Body of pancreas (tissue), 4 donors: ENCODE data around the gene RB1. TPM values are rescaled to one million over a fixed set of nuclear protein-coding genes. Genes with fewer than 3 reads are reported as not detected.

Source experiments
- ATAC-seq: fragments of 150-250 bp; one replicate; pipeline ENCODE4 v1.9.1; 2016
- DNase-seq, 4 donors: peaks; one replicate each; pipeline ENCODE4 v3.0.0-alpha.2; 2019
- H3K27ac ChIP-seq, 4 donors: fragments of 200-600 bp; sonication (generic); 1 replicate in 3 of 4; 2 replicates in 1 of 4; pipeline versions ENCODE4 v1.5.1 to v1.6.1; 2016 to 2019; ENCODE audit warnings: mild to moderate bottlenecking in 1 of 4, mixed read lengths in 1 of 4, moderate library complexity in 1 of 4
- H3K27me3 ChIP-seq, 2 donors: fragments of 200-600 bp; sonication (generic); one replicate each; pipeline ENCODE4 v1.6.0; 2016; ENCODE audit warnings: mild to moderate bottlenecking in 1 of 2
- H3K36me3 ChIP-seq, 2 donors: fragments of 200-600 bp; sonication (generic); replicated peaks in 1 of 2; 2 replicates each; pipeline ENCODE4 v1.5.1; 2016; ENCODE audit warnings: low read depth in 2 of 2; ENCODE audit not compliant: insufficient read depth in 1 of 2
- H3K4me1 ChIP-seq: fragments of 200-600 bp; sonication (generic); one replicate; pipeline ENCODE4 v1.6.0; 2016
- H3K4me3 ChIP-seq, 2 donors: fragments of 200-600 bp; sonication (generic); 1 replicate in 1 of 2; 2 replicates in 1 of 2; pipeline ENCODE4 v1.5.1; 2016 to 2019
- H3K9me3 ChIP-seq, 3 donors: fragments of 200-600 bp; sonication (generic); 1 replicate in 2 of 3; 2 replicates in 1 of 3; pipeline ENCODE4 v1.5.1; 2016
- POLR2A ChIP-seq, 3 donors: fragments of 450-650 bp; IDR thresholded peaks; one replicate each; pipeline ENCODE4 v1.6.1; 2016; ENCODE audit warnings: antibody characterized with exemption in 3 of 3, mild to moderate bottlenecking in 2 of 3
- WGBS, 2 donors: methylation state at CpG; one replicate each; pipeline ENCODE4 v1.1.5; 2017; 5-methylcytosine and 5-hydroxymethylcytosine counted together
- intact Hi-C: fragments of 100-400 bp; cut with DNase I; formaldehyde crosslinking; loops from one replicate; pipeline ENCODE4 v1.15.1; 2023
- total RNA-seq, 2 donors: library from RNA; depleted of rRNA; stranded (reverse); fragments of >200 nt; gene quantifications; one replicate each; pipeline ENCODE4 v1.1.0, GENCODE V29; 2016
- TF ChIP-seq, protein P1 (sequence below), 7 experiments: fragments of 450-650 bp in 4 of 7; fragments of 200-600 bp in 3 of 7; sonication (generic) in 3 of 7; IDR thresholded peaks; one replicate each; pipeline ENCODE4 v1.5.1; 2016 to 2019; ENCODE audit warnings: antibody characterized with exemption in 7 of 7

The RB1 gene
- total RNA-seq, 2 donors from 2014 or later, result 20.5 to 28.0 TPM

DNA sequence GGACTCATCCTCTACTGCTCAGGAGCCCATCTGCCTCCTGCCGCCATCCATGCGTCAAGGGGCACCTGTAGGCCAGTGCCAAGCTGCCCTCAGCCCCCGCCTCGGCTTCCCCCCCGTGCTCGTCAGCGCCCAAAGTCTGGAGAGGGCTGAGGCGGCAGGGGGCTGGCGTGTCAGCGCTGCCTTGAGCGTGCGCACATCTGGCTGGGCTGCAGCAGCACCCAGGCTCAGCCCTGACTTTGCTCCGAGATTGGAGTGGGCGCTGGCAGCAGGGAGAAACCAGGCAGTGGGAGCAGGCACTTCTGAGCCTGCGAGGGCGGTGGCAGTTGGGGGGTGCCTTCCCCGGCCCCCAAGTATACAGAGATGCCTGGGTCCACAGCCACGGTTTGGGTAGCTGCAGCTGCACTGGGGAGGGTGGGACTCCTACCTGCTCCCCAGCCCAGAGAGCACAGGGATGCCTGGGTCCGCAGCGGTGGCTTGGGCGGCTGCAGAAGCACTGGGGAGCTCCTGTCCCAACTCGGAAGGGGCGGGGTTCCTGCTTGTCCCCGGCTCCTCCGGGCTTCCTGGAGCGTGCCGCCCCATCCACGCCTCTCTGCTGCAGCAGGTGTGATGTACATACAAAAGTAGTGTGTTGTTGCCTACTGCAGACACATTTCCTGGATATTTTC lies 154.2 kb downstream of the RB1 start:
- Histone ChIP-seq H3K36me3 (peaks cover 0 to 5% of the 10 kb centered on the region in 2 donors), H3K27me3 (no peaks in the 10 kb centered on the region), H3K4me1 (no peaks in the 10 kb centered on the region), H3K9me3 (no peaks in the 10 kb centered on the region), H3K27ac (no peak overlapping the region), H3K4me3 (no peak overlapping the region)
- 93% methylated on average over 22 of the region's 28 CpGs; no CpG with 5 or more reads in 1 of the 2 donors for WGBS, 2 donors
- intact Hi-C loops, result no loop called here
- DNase-seq, result no peak
- no peak for ATAC-seq
- no peak for TF ChIP-seq POLR2A (IDR thresholded peaks at IDR 0.05)
- TF ChIP-seq, protein P1, sequence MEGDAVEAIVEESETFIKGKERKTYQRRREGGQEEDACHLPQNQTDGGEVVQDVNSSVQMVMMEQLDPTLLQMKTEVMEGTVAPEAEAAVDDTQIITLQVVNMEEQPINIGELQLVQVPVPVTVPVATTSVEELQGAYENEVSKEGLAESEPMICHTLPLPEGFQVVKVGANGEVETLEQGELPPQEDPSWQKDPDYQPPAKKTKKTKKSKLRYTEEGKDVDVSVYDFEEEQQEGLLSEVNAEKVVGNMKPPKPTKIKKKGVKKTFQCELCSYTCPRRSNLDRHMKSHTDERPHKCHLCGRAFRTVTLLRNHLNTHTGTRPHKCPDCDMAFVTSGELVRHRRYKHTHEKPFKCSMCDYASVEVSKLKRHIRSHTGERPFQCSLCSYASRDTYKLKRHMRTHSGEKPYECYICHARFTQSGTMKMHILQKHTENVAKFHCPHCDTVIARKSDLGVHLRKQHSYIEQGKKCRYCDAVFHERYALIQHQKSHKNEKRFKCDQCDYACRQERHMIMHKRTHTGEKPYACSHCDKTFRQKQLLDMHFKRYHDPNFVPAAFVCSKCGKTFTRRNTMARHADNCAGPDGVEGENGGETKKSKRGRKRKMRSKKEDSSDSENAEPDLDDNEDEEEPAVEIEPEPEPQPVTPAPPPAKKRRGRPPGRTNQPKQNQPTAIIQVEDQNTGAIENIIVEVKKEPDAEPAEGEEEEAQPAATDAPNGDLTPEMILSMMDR (IDR thresholded peaks at IDR 0.05), result no peak

DNA sequence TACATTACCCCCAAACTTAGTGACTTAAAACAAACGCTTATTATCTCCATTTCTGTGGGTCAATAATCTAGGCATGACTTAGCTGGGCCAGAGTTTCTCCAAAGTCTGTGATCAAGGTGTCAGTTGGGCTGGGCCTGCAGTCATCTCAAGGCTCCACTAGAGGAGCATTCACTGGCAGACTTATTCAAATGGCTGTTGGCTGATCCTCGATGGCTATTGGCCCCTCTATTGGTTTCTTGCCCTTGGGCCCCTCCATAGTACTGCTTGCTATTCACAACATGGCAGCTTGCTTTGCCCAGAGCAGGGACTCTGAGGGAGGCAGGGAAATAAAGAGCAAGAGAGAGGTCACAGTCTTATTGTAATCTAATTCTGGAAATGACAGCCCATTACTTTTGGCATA lies 171.7 kb downstream of the RB1 start:
- WGBS, 2 donors, result 83 to 88% methylated on average over 2 of the region's 2 CpGs
- DNase-seq (no peak), ATAC-seq (no peak)
- Histone ChIP-seq H3K4me1 (no peaks in the 10 kb centered on the region), H3K9me3 (no peaks in the 10 kb centered on the region), H3K27ac (no peak overlapping the region), H3K27me3 (no peaks in the 10 kb centered on the region), H3K36me3 (no peaks in the 10 kb centered on the region), H3K4me3 (no peak overlapping the region)
- intact Hi-C loops, result no loop called here
- TF ChIP-seq, protein P1 (IDR thresholded peaks at IDR 0.05), result no peak
- TF ChIP-seq POLR2A (IDR thresholded peaks at IDR 0.05), result no peak

DNA sequence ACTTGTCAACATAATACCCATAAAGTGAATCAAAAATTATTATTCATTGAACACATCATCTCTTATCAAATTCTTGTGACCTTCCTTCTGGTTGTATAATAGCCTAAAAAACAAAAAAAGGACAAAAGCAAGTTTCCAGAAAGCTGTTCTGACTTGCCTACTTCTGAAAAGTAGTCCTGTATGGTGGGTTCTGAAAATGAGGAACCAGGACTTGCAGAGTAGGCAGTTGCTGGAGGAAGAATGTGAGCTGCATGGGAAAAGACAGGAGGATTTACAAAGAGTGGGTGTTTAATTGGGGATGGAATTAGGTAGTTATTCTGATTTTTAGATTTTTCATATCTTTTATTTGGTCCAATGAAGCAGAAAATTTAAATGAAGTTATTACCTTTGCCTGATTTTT lies 172.7 kb downstream of the RB1 start:
- Histone ChIP-seq H3K27ac (no peak overlapping the region), H3K4me3 (no peak overlapping the region), H3K27me3 (no peaks in the 10 kb centered on the region), H3K9me3 (no peaks in the 10 kb centered on the region), H3K4me1 (no peaks in the 10 kb centered on the region), H3K36me3 (no peaks in the 10 kb centered on the region)
- ATAC-seq (no peak), DNase-seq (no peak)
- intact Hi-C loops, result no loop called here
- no peak for TF ChIP-seq POLR2A (IDR thresholded peaks at IDR 0.05)
- TF ChIP-seq, protein P1 (IDR thresholded peaks at IDR 0.05), result no peak

DNA sequence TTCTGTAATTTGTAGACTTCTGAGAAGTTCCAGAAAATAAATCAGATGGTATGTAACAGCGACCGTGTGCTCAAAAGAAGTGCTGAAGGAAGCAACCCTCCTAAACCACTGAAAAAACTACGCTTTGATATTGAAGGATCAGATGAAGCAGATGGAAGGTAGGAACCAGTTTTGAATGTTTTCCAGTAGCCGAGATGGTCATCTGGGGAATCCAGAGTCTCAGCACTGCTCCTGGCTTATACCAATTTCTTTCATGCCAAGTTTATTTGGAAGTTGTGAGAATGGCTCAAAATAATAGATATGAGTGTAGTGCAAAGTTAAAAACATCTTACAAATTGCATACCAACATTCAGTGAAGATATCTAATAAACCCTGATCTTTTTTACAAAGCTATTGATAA lies 173.1 kb downstream of the RB1 start:
- H3K4me3 ChIP-seq, result no peak overlapping the region
- no peaks in the 10 kb centered on the region for H3K4me1 ChIP-seq
- intact Hi-C loops, result no loop called here
- no peak for DNase-seq
- H3K9me3 ChIP-seq, result no peaks in the 10 kb centered on the region
- WGBS, 2 donors, result 63 to 65% methylated on average over 4 of the region's 4 CpGs
- no peaks in the 10 kb centered on the region for H3K27me3 ChIP-seq
- no peak for ATAC-seq
- no peak overlapping the region for H3K27ac ChIP-seq
- TF ChIP-seq POLR2A (IDR thresholded peaks at IDR 0.05), result no peak
- TF ChIP-seq, protein P1 (IDR thresholded peaks at IDR 0.05), result no peak
- H3K36me3 ChIP-seq, result no peaks in the 10 kb centered on the region

DNA sequence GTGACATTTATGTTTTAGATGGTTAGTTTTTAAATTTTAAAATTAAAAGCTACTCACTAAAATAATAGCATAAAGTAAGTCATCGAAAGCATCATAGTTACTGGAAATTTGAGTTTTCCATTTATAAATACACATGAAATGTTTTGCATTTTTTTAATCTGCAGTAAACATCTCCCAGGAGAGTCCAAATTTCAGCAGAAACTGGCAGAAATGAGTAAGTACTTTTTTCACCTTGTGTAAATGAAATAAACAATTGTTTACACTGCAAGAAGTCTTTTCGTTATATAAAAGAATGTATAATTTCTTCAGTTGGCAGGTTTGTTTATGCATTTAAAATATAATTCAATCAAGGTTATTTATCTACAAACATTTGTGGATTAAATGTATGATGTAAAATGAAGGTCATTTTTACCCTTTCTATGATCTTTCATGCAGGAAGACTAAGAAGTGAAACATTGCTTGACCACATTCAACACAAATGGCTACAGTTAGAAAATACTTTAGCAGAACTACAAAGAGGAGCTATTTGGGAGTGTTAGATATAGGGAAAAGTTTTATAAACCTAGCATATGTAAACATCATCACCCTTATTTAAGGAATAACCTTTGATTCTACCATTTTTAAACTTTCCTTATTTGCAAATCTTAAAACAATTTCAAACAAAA lies 173.8 kb downstream of the RB1 start:
- TF ChIP-seq, protein P1 (IDR thresholded peaks at IDR 0.05), result no peak
- TF ChIP-seq POLR2A (IDR thresholded peaks at IDR 0.05), result no peak
- H3K4me3 ChIP-seq, result no peak overlapping the region
- H3K36me3 ChIP-seq, result no peaks in the 10 kb centered on the region
- peak overlapping the region in 1 of 4 donors; percentile 19 for H3K27ac ChIP-seq
- intact Hi-C loops, result no loop called here
- ATAC-seq (no peak), DNase-seq (no peak)
- 89 to 92% methylated on average over 2 of the region's 2 CpGs for WGBS, 2 donors
- no peaks in the 10 kb centered on the region for H3K4me1 ChIP-seq
- H3K27me3 ChIP-seq, result no peaks in the 10 kb centered on the region
- H3K9me3 ChIP-seq, result no peaks in the 10 kb centered on the region
